ENCODE measurements around the gene PIK3R6.

DNA sequence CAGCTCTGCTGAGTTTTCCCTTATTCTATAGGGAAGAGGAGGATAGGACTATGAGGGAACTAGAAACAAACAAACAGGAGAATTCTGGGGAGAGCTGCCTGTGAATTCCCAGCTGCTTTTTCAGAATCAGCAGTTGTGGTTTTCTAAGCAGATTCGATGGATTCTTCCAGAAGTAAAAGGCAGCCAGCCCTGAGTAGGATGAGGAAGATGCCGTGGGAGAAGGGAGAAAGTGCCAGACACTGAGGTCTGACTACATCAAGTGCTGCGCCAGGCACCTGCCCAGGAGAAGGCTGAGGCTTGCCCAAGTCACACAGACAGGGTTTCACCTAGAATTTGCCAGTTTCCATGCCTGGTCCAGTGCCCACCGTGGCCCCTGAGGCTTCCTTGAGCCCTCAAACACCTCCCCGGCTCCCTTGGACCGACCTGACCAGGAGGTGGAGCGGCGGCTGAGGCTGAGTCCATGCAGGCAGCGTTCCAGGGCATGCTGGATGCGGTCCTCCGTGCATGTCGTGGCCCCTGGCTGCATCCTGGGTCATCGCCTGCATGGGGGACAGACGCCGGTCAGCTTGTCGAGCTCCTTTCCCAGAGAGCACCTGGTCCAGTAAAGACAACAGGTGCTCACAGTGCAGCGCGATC is 43.6 kb upstream of the PIK3R6 start:
- no peak for TF ChIP-seq FOXK2 (IDR thresholded peaks at IDR 0.05)
- TF ChIP-seq TARDBP (IDR thresholded peaks at IDR 0.05): no peak
- no peak for TF ChIP-seq LEF1 (IDR thresholded peaks at IDR 0.05; ENCODE audit: borderline replicate concordance)
- no peak for TF ChIP-seq SP1 (IDR thresholded peaks at IDR 0.05)
- TF ChIP-seq FOXA1 (IDR thresholded peaks at IDR 0.05): no peak
- TF ChIP-seq FOXM1 (IDR thresholded peaks at IDR 0.05; ENCODE audit: borderline replicate concordance): no peak
- TF ChIP-seq ARNT (IDR thresholded peaks at IDR 0.05): no peak

All from HEK293T (cell line).